Mesothelial cell of epicardium (in vitro differentiated cells): Measurements from ENCODE around the gene DDX11. TPM values are rescaled to one million over a fixed set of nuclear protein-coding genes. Genes with fewer than 3 reads are reported as not detected.
"Not testable (repeated sequence)": the region's sequence is repeated elsewhere in the genome, so short reads cannot be mapped to it uniquely, and the experiment has no call there.

Source experiments
- DNase-seq, 2 experiments: peaks; one replicate each; pipeline ENCODE4 v3.0.0; 2021; ENCODE audit warnings: low spot score in 2 of 2; ENCODE audit not compliant: unreplicated experiment in 2 of 2
- H3K27ac Mint-ChIP-seq: 2 replicates; pipeline ENCODE4 v1.8.0; 2021; ENCODE audit warnings: mixed read lengths
- H3K27me3 Mint-ChIP-seq: 2 replicates; pipeline ENCODE4 v1.8.0; 2021; ENCODE audit warnings: low read depth, mixed read lengths
- H3K36me3 Mint-ChIP-seq: 2 replicates; pipeline ENCODE4 v1.8.0; 2021; ENCODE audit warnings: mixed read lengths
- H3K4me1 Mint-ChIP-seq: 2 replicates; pipeline ENCODE4 v1.8.0; 2021; ENCODE audit warnings: mixed read lengths
- H3K4me3 Mint-ChIP-seq: 2 replicates; pipeline ENCODE4 v1.8.0; 2021; ENCODE audit warnings: mild to moderate bottlenecking, moderate library complexity, mixed read lengths
- H3K9me3 Mint-ChIP-seq: 2 replicates; pipeline ENCODE4 v1.8.0; 2021; ENCODE audit warnings: mixed read lengths
- CTCF ChIP-seq: fragments of 200-600 bp; sonication (generic); IDR thresholded peaks from one replicate; pipeline ENCODE4 v1.5.0; 2021; ENCODE audit warnings: antibody characterized with exemption; ENCODE audit not compliant: unreplicated experiment
- total RNA-seq: library from RNA; stranded (reverse); gene quantifications from 3 replicates; pipeline ENCODE4 v1.2.1, GENCODE V29; 2021

The DDX11 gene
- total RNA-seq, 1 donor from 2014 or later: 114 TPM

GRCh38 chr12:31037931-31038330 is 35.7 kb upstream of the DDX11 start:
- Mint-ChIP-seq H3K9me3 (no peaks in the 10 kb centered on the region), H3K4me1 (peaks cover 10% of the 10 kb centered on the region), H3K4me3 (no peak overlapping the region), H3K36me3 (no peaks in the 10 kb centered on the region), H3K27ac (no peak overlapping the region), H3K27me3 (peaks cover 7% of the 10 kb centered on the region)
- no peak for TF ChIP-seq CTCF
- no peak for DNase-seq

- peaks cover 5% of the 10 kb centered on the region for H3K4me1 Mint-ChIP-seq
Measured at GRCh38 chr12:31041033-31041564, 32.6 kb upstream of the DDX11 start.

GRCh38 chr12:31050143-31050542 is 23.5 kb upstream of the DDX11 start:
- DNase-seq, H3K27me3 Mint-ChIP-seq, H3K36me3 Mint-ChIP-seq, H3K4me3 Mint-ChIP-seq, H3K9me3 Mint-ChIP-seq, H3K27ac Mint-ChIP-seq, H3K4me1 Mint-ChIP-seq: not testable (repeated sequence)

More at GRCh38 chr12:31041033-31041564, 32.6 kb upstream of the DDX11 start:
- no peak for TF ChIP-seq CTCF
- Mint-ChIP-seq H3K27ac (no peak overlapping the region), H3K36me3 (no peaks in the 10 kb centered on the region), H3K9me3 (peaks cover 8% of the 10 kb centered on the region), H3K4me3 (no peak overlapping the region), H3K27me3 (peaks cover 26% of the 10 kb centered on the region)
- DNase-seq: no peak

DNA sequence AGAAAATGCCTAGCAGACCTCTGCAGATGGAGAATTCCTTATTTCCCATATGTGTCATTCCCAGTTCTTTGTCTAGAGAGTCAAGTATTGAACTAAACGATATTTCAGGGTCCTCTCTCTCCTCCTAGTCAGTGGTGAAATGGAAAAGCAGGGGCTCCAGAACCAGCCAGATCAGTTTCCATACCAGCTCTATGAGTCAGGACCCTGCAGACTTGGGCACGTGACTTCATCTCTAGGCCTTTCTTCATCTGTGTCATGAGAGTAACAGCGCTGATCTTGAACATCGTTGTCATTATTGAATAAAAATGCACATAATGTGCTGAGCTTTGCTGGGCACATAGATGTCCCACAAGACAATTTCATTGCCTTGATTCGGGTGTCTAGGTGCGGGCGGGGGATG is 23.1 kb upstream of the DDX11 start:
- H3K4me3 Mint-ChIP-seq, H3K4me1 Mint-ChIP-seq, H3K27me3 Mint-ChIP-seq, DNase-seq, H3K9me3 Mint-ChIP-seq, H3K27ac Mint-ChIP-seq, H3K36me3 Mint-ChIP-seq: not testable (repeated sequence)

GRCh38 chr12:31051692-31052091 is 22.0 kb upstream of the DDX11 start:
- not testable (repeated sequence) for H3K4me1 Mint-ChIP-seq, H3K36me3 Mint-ChIP-seq, DNase-seq, H3K27me3 Mint-ChIP-seq, H3K9me3 Mint-ChIP-seq, H3K27ac Mint-ChIP-seq, H3K4me3 Mint-ChIP-seq

GRCh38 chr12:31052121-31052520 is 21.5 kb upstream of the DDX11 start:
- not testable (repeated sequence) for H3K4me1 Mint-ChIP-seq, H3K4me3 Mint-ChIP-seq, H3K9me3 Mint-ChIP-seq, H3K27me3 Mint-ChIP-seq, H3K36me3 Mint-ChIP-seq, H3K27ac Mint-ChIP-seq, DNase-seq

DNA sequence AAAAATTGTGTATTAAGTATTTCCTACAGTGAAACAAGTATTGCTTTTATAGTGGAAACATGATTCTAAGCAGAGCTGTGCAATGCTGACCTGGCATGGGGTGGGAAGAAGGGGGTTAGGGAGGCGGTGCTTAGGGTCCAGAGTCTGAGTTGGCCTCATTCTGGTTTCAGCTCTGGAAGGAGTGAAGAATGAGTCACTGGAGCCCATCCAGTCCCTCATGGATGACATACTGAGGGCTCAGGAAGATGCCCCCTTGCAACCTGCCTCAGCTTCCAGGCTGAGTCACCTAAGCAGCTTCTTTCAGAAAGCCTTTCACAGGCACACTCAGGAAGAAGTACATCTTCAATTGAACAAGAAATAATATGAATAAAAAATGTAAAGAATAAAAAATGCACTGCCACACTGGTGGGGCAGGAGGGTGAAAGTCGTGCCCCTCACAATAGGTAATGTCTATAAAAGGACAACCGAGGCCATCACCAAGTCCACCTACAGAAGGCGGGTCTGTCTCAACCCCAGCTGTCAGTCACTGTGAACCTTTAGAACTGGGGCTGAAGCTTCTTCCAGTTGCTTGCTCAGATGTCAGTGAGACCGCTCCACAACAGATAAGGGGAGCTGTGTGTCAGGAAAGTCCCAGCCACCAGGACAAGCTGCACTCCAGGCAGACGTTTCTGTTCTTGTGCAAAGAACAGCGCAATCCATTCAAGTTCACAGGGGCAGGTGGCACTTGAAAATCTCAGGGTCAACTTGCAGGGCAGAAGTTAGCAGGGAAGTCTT is 20.8 kb upstream of the DDX11 start:
- H3K36me3 Mint-ChIP-seq, H3K27me3 Mint-ChIP-seq, H3K4me1 Mint-ChIP-seq, DNase-seq, H3K9me3 Mint-ChIP-seq, H3K27ac Mint-ChIP-seq, H3K4me3 Mint-ChIP-seq: not testable (repeated sequence)

- not testable (repeated sequence) for H3K27ac Mint-ChIP-seq, H3K36me3 Mint-ChIP-seq, H3K9me3 Mint-ChIP-seq, H3K27me3 Mint-ChIP-seq, H3K4me3 Mint-ChIP-seq, DNase-seq
- H3K4me1 Mint-ChIP-seq: peaks cover 11% of the 10 kb centered on the region
Measured at GRCh38 chr12:31053944-31054343, 19.7 kb upstream of the DDX11 start.

DNA sequence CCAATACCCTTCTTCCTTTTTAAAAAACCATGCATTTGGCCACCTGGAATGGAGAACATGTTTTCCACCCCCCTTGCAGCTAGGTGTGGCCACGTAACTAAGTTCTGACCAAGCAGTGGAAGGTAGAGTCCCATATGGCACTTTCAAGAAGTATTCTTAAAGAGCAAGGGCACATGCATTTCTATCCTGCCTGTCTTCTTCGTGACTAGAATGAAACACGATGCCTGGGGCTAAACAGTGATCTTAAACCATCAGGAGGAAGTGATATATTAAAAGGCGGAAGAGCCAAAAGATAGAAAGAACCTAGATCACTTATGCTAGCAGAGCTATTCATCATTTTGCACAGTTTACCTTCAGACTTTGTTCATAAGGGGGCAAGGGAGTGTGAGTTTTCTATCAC is 16.0 kb upstream of the DDX11 start:
- H3K4me3 Mint-ChIP-seq: no peak overlapping the region
- H3K4me1 Mint-ChIP-seq: peaks cover 7% of the 10 kb centered on the region

GRCh38 chr12:31066196-31066595 is 7.5 kb upstream of the DDX11 start:
- not testable (repeated sequence) for H3K4me1 Mint-ChIP-seq, H3K36me3 Mint-ChIP-seq, H3K9me3 Mint-ChIP-seq, H3K27ac Mint-ChIP-seq, H3K27me3 Mint-ChIP-seq, H3K4me3 Mint-ChIP-seq, DNase-seq

More for the DNA sequence above, 16.0 kb upstream of the DDX11 start:
- H3K27me3 Mint-ChIP-seq: peaks cover 3% of the 10 kb centered on the region
- TF ChIP-seq CTCF: no peak
- H3K9me3 Mint-ChIP-seq: no peaks in the 10 kb centered on the region
- DNase-seq: no peak
- H3K27ac Mint-ChIP-seq: no peak overlapping the region
- no peaks in the 10 kb centered on the region for H3K36me3 Mint-ChIP-seq

DNA sequence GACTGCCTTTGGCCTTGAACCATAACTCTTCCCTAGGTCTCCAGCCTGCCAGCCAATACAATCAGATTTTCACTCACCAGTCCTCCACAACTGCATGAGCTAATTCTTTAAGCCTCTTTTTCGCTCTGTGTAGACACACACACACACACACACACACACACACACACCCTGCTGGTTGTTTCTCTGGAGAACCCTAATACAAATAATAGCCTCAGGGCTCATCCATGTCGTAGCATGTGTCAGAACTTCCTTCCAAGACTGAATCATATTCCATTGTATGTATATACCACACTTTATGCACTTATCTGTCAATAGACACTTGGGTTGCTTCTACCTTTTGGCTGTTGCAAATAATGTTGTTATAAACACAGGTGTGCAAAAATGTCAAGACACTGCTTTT is 6.0 kb upstream of the DDX11 start:
- H3K27ac Mint-ChIP-seq, DNase-seq, H3K9me3 Mint-ChIP-seq, H3K4me1 Mint-ChIP-seq, H3K27me3 Mint-ChIP-seq, H3K4me3 Mint-ChIP-seq, H3K36me3 Mint-ChIP-seq: not testable (repeated sequence)
